IPS DF 4.7 (cell line): ENCODE data around the gene MALT1.
"Not testable (repeated sequence)": the region's sequence is repeated elsewhere in the genome, so short reads cannot be mapped to it uniquely, and the experiment has no call there.

Experiments
- DNase-seq: peaks from one replicate; pipeline ENCODE4 v3.0.0-alpha.2; 2013; ENCODE audit warnings: low spot score; ENCODE audit errors: extremely low read depth

The MALT1 gene

DNA sequence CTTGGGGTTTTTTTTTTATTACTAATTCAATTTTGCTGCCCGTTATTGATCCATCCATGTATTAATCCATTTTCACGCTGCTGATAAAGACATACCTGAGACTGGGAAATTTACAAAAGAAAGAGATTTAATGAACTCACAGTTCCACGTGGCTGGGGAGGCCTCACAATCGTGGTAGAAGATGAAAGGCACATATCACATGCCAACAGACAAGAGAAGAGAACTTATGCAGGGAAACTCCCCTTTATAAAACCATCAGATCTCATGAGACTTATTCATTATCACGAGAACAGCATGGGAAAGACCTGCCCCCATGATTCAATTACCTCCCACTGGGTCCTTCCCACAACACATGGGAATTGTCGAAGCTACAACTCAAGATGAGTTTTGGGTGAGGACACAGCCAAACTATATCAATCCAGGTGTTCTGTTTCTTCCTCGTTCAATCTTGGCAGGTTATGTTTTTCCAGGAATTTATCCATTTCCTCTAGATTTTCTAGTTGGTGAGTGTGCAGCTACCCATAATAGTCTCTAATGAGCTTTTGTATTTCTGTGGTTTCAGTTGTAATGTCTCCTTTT is 18.0 kb upstream of the MALT1 start:
- not testable (repeated sequence) for DNase-seq

- DNase-seq = no peak
These were observed 17.3 kb upstream of the MALT1 start for GRCh38 chr18:58653814-58654509.

- DNase-seq = no peak
These were observed 16.2 kb upstream of the MALT1 start for GRCh38 chr18:58654896-58655614.

DNA sequence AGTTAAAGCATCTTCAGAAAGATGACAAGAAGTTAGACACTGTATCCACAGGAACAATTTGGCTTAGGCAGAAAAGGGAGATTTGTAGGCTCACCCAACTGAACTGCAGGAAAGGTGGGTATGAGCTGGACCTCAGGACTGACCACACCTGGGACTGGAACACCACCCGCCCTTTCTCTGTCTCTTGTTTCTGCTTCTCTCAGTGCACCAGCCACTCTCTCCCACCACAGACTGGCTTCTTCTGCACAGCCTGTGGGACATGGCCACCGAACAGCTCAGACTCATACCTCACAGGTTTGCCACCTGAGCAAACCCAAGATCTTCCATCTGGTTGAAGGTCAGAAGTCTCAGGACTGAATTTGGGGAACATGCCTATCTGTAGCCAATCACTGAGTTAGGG is 14.2 kb upstream of the MALT1 start:
- DNase-seq = no peak

DNA sequence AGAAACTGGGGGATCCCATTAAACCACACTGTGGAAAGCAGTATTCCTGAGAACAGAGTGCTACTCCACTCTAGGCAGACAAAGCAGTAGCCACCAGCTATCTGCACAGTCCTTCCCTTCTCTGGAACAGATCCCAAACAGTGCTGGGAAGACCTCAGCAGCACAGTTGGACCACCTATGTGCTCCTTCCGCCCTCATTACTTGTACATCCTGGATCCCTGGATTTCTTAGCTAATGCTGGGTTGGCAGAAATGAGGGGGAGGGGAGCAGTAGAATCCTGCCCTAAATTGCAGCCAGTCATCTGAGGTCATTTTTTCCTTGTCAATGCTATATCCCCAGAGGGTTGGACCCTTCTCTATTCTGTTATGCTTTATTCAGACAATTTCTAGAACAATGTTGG is 13.8 kb upstream of the MALT1 start:
- DNase-seq = no peak

DNA sequence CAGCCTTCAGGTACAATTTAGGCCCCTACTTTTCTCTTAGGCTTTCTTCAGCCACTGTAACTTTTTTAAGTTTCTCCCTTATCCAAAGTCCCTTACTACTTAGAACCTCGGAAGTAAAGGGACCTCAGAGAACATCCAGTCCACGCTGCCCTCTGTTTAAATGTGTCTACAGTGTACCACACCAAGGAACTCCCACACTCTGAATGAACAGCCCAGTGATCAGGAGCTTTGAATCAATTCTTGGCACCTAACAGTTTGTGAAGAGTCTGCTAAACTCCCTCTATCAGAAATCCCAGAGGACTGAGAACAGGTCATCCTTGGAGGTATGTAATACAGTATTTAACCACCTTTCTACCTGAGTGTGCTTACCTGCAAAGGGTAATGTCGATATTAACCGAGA is 11.6 kb upstream of the MALT1 start:
- DNase-seq = no peak

DNA sequence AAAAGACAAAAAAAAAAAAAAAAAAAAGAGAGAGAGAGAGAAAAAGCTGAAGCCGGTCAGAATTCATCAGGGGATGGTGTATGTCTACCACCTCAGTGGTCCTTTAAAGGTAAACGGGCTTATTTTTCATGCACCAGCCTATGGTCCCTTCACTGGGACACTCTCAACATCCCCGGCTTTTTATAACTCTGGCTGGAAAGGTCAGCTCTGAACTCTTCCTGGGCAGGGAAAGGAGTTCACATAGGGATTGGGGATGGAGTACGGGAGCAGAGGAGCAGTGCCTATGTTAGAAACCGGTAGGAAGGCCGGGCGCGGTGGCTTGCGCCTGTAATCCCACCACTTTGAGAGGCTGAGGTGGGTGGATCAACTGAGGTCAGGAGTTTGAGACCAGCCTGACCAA is 10.3 kb upstream of the MALT1 start:
- DNase-seq = no peak

DNA sequence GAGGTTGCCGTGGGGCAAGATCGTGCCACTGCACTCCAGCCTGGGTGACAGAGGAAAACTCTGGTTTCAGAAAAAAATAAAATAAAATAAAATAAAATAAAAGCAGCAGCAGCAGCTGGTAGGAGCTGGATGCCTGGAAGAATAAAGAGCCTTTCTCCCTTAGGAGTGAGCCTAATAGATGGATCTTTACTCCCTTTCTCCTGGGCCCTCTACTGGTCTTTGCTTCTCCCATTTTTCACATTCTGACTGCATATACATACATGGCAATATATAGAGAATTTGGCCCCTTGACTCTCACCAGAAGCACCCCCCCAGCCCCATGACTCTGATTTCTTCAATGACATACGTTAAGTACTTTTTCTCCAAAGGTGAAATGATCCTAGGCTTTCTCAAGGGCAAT is 9.8 kb upstream of the MALT1 start:
- DNase-seq = no peak

DNA sequence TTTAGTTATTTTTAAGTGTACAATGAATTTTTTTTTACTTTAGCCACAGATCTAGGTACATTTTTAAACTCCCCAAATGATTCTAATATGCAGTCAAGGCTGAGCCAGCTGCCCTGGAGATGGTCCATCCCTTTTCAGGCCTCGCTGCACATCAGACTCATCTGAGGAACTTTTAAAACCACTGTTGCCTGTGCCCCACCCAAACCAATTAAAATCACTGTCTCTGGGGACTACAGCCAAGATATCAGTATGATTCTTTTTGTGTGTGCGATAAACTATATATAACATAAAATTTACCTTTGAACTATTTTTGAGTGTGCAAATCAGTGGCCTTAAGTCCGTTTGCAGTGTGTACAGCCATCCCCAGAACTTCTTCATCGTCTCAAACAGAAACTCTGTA is 9.1 kb upstream of the MALT1 start:
- no peak for DNase-seq

- DNase-seq = no peak
These were observed 5.1 kb upstream of the MALT1 start for GRCh38 chr18:58666176-58666575.

GRCh38 chr18:58668211-58668610 is 3.1 kb upstream of the MALT1 start:
- DNase-seq = no peak

DNA sequence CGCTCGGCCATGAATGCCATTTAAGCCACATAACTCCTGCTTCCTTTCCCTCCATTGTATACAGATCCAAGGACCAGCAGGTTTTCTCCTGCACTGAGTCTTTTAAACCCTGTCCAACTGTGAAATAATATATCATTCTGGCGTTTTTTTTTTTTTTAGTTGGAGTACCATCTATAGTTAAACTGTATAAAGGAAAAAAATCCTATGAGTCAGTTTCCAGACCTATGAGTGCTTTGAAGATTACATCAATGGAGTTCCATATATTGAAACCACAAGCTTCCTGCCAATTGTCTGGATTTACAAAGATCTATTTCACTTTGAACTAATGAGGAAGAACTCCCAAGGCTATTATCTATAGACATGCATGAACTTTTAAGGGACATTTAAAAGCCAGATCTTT is 2.4 kb upstream of the MALT1 start:
- DNase-seq = no peak

DNA sequence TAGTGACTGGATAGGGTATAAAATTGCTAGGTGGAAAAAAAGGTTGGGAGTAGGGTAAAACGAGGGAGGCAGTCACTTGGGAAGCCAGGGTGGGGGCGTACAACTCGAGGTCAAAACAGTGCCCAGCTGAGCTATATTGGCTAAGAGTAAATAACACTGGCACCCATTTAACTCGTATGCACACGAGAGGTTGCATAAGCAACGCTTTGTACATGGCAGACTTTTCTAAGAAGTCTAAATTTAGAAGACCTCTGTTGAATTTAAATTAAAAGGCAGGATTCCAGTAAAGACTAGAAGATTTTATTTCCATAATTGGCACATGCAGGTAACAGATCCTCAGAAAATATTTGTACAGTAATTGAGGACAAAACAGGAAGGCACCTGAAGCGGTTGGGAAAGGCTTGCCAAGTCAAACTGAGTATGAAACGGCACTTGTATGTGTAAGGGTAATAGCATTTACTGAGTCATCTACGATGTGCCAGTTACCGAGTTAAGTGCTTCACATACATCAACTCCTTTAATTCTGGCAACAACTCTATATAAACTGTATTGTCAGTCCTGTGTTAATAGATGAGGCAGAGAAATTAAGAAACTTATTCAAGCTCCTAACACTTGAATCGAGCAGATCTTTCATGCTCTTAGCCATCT is 1.4 kb upstream of the MALT1 start:
- no peak for DNase-seq

DNA sequence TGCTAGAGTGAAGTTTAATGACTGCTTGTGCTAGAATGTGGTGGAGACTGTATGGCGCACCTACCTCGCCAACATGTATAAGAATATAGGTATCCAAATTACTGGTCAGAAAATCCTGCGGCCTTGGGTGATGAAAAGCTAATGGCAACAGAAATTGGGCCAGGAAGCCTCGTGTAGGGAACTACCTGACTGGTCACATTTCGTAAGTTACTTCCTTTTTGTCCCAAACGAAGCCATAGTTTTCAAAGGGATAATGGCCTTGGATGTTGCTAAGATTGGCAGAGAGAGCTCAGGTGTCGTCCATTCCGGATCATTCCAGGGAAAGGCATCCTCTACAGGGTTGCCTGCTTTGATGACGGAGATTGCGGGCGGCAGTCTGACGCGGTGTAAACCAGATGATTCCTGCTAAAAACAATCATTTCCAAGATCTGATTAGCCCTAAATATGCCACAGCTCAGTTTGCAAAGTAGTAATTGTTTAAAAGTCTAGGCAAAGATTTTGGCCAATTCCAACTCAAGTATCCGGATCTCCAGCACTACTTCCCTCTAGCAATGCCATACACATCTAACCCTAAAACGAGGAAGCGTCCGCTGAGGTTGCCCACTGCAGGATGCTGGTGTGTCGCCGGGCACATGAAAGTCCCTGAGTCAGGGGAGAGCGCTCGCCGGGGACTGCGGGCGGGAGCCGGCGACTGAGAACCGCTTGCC is 708 bp upstream of the MALT1 start:
- DNase-seq = no peak

GRCh38 chr18:58671632-58672564 is 633 bp downstream of the MALT1 start:
- no peak for DNase-seq

DNA sequence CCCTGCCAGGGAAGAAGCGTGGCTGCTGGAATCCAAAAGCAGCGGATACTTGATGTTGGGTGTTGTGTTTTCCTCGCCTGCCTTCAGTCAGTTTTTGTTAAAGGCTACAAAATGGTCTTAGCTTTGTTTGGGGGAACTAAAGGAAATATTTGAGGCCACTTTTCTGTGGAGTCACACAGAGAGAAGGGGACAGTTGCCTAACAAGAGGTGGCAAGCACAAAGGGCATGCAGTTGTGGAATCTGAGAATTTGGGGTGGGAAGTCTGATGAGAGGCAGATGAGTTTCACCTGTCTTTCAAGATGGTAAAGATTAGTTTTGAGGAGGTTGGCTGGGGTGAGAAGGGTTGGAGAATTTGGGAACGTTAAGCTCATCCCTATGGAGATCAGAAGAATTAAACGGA is 2.9 kb downstream of the MALT1 start:
- no peak for DNase-seq

- DNase-seq = no peak
These were observed 3.7 kb downstream of the MALT1 start for GRCh38 chr18:58674863-58675472.

DNA sequence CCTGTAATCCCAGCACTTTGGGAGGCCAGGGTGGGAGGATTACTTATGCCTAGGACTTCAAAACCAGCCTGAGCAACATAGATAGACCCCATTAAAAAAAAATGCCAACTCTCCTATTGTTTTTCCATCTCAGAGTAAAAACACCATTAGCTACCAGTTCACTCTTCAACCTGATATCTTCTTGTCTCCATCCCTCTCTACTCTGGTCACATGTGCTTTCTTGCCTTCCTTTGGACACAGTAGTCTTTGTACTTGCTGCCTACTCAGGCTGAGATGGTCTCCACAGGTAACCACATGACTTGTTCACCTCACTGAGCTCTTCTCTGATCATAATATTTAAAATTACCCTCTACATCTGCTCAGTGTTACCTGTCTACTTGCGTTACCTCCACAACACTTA is 5.0 kb downstream of the MALT1 start:
- no peak for DNase-seq

DNA sequence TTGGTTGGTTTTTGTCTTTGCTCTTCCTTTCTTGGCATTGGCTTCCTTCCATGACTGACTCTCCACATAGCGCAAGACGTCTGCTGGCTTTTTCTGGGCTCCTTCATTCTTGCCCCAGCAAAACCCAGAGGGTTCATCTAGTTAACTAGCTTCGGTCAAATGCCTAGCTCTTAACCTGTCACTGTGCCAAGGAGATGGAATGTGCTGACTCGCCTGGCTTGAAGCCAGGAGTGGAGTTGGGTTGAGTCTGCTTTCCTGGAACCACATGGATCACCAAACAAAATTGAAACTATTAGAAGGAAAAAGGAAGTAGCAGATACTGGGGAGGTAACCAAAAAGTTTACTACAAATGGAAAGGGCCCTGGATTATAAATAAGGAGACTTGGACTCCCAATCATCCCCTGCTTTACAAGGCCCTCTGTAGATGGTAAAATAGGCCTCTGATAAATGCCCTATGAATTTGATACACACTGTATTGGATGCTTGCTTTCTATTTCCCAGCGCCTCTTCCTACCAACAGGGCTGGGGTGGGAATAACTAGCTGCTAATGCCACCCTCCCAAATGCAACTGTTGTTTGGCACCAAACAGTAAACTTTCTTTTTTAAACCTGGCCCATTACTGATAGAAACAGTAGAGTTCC is 11.3 kb downstream of the MALT1 start:
- no peak for DNase-seq

- DNase-seq = no peak
These were observed 16.6 kb downstream of the MALT1 start for GRCh38 chr18:58687871-58688308.
